ENCODE measurements around the gene ODF2.
"Not testable (repeated sequence)": the region's sequence is repeated elsewhere in the genome, so short reads cannot be mapped to it uniquely, and the experiment has no call there.

The ODF2 gene

DNA sequence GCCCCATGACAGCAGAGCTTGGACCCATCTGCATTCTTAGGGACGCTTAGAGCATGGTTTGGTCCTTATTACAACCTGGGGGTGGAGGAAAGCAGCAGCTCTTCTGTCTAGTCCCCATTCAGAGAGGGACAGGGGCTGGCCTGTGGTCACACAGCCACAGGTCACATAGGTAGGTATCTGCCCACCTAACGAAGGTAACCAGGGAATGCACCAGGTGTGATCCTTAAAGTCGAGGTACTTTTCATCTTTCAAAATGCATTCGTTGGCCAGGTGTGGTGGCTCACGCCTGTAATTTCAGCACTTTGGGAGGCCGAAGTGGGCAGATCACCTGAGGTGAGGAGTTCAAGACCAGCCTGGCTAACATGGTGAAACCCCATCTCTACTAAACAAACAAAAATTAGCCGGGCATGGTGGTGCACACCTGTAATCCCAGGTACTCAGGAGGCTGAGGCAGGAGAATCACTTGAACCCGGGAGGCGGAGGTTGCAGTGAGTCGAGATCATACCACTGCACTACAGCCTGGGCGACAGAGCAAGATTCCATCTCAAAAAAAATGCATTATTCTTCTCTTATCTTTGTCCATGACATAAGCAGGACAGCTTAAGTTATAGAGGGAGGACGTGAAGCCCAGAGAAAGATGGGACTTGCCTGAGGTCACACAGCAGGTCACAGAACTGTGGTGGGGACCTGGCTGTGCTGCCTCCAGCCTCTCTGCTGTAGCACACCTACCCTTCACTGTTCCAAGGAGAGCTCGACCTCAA, 33.6 kb upstream of the ODF2 start:
- in situ Hi-C loops (cut with HindIII; ENCODE audit: low pct_ligation_motif_present, low pct_unique_long_range_greater_than_20kb, low sequenced_read_pairs); DNase-seq: not testable (repeated sequence)

DNA sequence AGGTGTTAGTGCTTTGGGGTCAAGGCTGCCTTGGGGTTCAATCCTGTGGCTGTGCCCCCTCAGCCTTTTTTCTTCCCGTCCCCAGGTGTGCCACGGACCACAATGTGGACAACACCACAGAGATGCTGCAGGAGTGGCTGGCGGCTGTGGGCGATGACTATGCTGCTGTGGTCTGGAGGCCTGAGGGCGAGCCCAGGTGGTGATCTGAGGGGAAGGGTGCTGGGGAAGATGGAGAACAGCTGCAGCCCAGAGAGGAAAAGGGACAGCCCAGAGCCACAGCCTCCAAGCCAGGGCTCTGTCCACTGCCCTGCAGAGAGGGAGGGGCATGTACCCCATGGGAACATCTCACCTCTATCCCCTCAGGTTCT, 33.0 kb upstream of the ODF2 start:
- in situ Hi-C loops (cut with HindIII; ENCODE audit: low pct_ligation_motif_present, low pct_unique_long_range_greater_than_20kb, low sequenced_read_pairs): no loop called here
- DNase-seq: no peak

DNA sequence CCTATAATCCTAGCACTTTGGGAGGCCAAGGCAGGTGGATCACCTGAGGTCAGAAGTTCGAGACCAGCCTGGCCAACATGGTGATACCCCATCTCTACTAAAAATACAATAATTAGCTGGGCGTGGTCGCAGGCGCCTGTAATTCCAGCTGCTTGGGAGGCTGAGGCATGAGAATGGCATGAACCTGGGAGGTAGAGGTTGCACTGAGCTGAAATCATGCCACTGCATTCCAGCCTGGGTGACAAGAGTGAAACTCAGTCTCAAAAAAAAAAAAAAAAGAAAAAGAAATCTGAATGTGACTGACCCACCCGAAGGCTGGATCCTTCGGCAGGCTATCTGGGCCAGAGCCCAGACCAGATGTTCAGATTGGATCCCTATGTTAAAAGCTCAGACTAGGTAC, 32.5 kb upstream of the ODF2 start:
- in situ Hi-C loops (cut with HindIII; ENCODE audit: low pct_ligation_motif_present, low pct_unique_long_range_greater_than_20kb, low sequenced_read_pairs): not testable (repeated sequence)

DNA sequence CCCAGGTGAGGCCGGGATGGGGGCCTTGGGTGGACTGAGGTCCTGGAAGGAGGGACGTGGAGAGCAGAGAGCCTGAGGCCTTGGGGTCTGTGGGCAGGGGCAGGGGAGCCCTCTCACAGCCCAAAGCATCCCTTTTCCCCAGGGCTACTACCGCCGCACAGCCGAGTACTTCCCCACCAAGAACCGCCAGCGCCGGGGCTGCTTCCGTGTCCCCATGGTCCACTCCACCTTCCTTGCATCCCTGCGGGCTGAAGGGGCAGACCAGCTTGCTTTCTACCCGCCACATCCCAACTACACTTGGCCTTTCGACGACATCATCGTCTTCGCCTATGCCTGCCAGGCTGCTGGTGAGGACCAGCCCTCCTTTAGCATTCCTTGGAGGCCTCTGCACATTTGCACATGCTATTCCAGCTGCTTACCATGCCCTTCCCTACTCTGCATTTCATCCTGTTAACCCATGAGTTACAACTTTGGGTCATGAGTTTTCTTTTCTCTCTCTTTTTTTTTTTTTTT, 31.5 kb upstream of the ODF2 start:
- no peak for DNase-seq
- in situ Hi-C loops (cut with HindIII; ENCODE audit: low pct_ligation_motif_present, low pct_unique_long_range_greater_than_20kb, low sequenced_read_pairs): no loop called here

More for the DNA sequence above, 32.5 kb upstream of the ODF2 start:
- DNase-seq: not testable (repeated sequence)

DNA sequence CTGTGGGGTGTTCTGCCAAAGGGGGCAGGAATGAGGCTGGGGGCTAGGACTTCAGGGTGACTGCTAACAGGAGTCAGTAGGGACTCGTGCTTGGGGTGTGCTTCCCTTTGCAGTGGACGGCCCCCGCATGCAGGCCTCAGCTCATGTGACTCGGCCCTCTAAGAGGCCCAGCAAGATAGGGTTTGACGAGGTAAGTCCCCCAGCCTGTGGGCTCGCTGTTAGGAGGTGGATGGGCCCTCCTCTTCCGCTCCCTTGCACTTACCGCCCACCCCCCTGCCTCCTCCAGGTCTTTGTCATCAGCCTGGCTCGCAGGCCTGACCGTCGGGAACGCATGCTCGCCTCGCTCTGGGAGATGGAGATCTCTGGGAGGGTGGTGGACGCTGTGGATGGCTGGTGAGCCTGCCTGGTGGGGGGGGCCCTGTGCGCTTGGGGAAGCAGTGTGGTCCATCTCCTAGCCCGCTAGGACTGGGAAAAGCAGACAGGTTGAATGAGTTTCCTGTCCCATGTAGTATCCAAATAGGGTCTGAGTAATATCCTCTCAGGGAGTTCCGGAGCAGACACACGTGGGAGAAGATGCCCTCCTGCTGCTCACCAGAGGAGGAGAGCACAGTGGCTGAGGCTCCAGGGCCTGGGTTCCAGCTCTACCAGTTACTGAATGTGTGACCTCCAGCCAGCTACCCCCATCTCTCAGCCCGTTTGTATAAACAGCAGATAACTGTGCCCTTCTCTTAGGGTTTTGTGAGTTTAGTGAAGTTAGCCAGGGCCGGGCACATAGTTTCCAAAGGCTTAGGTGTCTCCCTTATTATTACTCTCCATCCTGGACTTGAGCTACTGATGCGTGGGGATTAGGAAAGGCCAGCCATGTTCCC, 26.9 kb upstream of the ODF2 start:
- in situ Hi-C loops (cut with HindIII; ENCODE audit: low pct_ligation_motif_present, low pct_unique_long_range_greater_than_20kb, low sequenced_read_pairs): no loop called here
- no peak for DNase-seq

DNA sequence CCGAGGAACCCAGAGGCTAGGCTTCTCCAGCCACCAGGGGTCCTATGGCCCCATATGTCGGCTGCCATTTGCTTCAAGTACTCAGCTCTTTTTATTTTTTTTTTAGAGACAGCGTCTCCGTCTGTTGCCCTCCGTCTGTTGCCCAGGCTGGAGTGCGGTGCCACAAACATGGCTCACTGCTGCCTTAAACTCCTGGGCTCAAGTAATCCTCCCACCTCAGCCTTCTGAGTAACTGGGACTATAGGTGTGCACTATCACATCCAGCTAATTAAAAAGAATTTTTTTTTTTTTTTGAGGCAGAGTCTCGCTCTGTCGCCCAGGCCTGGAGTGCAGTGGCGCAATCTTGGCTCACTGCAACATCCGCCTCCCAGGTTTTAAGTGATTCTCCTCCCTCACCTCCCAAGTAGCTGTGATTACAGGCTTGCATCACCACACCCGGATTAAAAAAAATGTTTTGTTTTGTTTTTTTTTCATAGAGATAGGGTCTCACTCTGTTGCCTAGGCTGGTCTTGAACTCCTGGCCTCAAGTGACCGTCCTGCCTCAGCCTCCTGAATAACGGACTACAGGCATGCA, 26.2 kb upstream of the ODF2 start:
- in situ Hi-C loops (cut with HindIII; ENCODE audit: low pct_ligation_motif_present, low pct_unique_long_range_greater_than_20kb, low sequenced_read_pairs): no loop called here
- no peak for DNase-seq

DNA sequence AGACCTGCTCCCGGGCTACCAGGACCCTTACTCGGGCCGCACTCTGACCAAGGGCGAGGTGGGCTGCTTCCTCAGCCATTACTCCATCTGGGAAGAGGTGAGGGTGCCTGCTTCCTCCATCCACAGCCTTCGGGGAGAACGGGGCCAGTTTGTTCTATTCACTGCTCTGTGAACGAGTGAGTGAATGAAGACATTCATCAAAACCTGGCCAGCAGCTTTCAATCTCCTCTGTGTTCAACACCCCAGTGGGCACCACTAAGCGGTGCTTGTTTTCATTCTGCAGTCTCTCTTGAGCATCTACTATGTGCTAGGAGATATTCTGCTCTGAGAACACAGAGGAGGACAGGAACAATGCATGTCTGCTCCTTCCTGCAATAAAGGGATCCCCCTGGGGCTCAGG, 24.6 kb upstream of the ODF2 start:
- no peak for DNase-seq
- in situ Hi-C loops (cut with HindIII; ENCODE audit: low pct_ligation_motif_present, low pct_unique_long_range_greater_than_20kb, low sequenced_read_pairs): no loop called here

DNA sequence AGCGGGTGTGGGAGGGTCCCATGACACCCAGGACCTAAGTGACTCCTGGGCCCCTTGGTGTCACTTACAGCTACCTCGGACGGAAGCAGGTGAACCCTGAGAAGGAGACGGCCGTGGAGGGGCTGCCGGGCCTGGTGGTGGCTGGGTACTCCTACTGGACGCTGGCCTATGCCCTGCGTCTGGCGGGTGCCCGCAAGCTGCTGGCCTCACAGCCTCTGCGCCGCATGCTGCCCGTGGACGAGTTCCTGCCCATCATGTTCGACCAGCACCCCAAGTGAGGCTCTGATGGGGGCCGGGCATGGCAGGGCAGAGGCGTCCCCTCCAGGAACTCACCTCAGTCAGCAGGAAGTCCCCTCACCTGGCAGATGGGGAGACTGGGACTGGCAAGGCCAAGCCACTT, 21.5 kb upstream of the ODF2 start:
- no peak for DNase-seq
- in situ Hi-C loops (cut with HindIII; ENCODE audit: low pct_ligation_motif_present, low pct_unique_long_range_greater_than_20kb, low sequenced_read_pairs): no loop called here

DNA sequence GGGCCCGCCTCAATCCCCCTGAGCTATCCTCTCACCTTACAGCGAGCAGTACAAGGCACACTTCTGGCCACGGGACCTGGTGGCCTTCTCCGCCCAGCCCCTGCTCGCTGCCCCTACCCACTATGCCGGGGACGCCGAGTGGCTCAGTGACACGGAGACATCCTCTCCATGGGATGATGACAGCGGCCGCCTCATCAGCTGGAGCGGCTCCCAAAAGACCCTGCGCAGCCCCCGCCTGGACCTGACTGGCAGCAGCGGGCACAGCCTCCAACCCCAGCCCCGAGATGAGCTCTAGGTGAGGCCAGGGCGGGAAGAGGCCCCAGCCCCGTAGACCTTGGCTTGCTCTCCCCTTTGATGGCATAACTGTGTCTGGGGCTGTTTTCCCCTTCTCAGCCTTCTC, 20.2 kb upstream of the ODF2 start:
- DNase-seq: no peak
- in situ Hi-C loops (cut with HindIII; ENCODE audit: low pct_ligation_motif_present, low pct_unique_long_range_greater_than_20kb, low sequenced_read_pairs): no loop called here

DNA sequence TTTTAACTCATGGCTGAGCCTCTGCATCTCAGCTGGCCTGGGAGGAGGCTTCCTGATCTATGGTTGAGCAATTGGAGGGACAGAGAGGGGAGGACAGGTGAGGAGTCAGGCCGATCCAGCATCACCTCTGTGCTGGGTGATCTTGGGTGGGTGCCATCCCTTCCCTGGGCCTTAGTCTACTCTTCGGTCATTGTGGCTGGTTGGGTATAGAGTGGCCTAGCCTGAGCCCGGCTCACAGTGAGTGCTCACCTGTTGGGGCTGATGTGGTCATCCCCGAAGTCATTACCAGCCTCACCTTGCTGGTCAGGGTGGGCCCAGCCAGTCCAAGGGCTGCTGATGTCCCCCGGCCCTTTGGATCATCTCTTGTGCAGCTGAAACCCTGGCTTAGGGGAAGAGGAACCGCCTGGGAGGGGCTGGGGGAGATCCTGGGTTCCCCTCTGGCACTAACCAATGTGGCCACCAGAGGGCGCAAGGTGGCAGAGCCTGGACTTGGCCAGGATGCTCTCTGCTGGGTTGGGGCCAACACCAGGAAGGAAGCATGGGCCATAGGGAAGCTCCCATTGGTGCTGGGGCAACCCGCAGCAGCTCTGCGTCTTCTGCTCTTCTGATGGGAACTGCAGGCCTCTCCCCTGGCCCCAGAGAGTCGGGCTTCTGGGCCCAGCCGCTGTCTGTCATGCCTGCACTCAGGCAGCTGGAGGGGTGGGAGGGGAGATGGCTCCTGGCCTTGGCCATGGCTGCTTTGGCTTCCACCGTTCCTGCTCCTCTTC, 17.3 kb upstream of the ODF2 start:
- peak; percentile 76 for DNase-seq
- in situ Hi-C loops (cut with HindIII; ENCODE audit: low pct_ligation_motif_present, low pct_unique_long_range_greater_than_20kb, low sequenced_read_pairs): no loop called here

DNA sequence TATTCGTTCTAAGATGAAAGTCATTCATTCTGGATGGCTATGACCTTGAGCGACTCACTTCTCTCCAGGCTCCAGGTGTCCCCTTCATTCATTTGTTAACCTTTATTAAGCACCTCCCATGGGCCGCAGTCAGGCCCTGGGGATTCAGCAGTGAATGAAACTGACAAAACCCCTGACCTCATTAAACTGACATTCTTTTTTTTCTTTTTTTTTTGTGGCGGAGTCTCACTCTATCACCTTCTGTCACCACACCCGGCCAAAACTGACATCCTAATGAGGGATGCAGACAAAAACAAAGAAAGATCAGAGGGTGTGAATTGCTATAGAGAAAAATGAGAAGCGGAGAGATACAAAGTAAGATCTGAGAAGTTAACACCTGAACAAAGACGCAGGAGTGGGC, 16.5 kb upstream of the ODF2 start:
- in situ Hi-C loops (cut with HindIII; ENCODE audit: low pct_ligation_motif_present, low pct_unique_long_range_greater_than_20kb, low sequenced_read_pairs): no loop called here
- DNase-seq: no peak

DNA sequence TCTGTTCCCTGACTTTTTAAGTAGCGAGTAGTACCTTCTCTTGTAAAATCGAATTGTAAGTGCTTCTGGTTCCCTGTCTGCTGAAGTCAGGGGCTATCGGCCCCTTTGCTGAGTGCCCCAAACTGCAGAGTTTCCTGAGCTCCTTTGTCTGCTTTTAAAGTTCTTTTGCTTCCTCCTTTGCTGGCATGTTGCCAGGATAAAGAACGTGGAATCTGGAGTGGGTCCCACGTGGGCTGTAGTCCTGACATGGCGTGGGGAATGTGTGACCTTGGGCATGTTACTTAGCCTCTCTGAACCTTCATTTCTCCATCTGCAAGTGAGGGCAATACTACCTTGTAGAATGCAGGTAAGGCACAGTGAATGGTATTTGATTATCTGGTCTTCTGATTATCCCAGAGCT, 13.7 kb upstream of the ODF2 start:
- in situ Hi-C loops (cut with HindIII; ENCODE audit: low pct_ligation_motif_present, low pct_unique_long_range_greater_than_20kb, low sequenced_read_pairs): no loop called here
- DNase-seq: no peak

DNA sequence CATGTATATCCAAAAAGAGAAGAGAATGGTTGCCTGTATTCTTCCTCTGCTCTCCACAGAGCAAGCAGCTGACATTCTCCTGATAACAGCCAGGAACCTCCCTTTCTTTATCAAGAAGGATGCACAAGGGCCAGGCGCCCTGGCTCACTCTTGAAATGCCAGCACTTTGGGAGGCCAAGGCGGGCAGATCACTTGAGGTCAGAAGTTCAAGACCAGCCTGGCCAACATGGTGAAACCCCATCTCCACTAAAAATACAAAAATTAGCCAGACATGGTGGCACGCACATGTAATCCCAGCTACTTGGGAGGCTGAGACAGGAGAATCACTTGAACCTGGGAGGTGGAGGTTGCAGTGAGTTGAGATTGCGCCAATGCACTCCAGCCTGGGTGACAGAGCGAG, 9.3 kb upstream of the ODF2 start:
- DNase-seq; in situ Hi-C loops (cut with HindIII; ENCODE audit: low pct_ligation_motif_present, low pct_unique_long_range_greater_than_20kb, low sequenced_read_pairs): not testable (repeated sequence)

DNA sequence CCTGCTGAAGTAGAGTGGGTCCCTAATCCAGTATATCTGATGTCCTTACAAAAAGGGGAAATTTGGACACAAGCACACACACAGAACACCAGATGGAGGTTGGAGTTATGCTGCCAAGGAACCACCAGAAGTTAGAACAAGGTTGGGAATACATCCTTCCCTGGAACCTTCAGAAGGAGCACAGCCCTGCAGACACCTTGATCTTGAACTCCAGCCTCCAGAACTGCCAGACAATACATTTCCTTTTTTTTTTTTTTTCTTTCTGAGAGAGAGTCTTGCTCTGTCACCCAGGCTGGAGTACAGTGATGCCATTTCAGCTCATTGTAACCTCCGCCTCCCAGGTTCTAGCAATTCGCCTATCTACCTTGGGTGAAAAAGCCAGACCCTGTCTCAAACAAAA, 7.1 kb upstream of the ODF2 start:
- in situ Hi-C loops (cut with HindIII; ENCODE audit: low pct_ligation_motif_present, low pct_unique_long_range_greater_than_20kb, low sequenced_read_pairs): no loop called here
- no peak for DNase-seq

DNA sequence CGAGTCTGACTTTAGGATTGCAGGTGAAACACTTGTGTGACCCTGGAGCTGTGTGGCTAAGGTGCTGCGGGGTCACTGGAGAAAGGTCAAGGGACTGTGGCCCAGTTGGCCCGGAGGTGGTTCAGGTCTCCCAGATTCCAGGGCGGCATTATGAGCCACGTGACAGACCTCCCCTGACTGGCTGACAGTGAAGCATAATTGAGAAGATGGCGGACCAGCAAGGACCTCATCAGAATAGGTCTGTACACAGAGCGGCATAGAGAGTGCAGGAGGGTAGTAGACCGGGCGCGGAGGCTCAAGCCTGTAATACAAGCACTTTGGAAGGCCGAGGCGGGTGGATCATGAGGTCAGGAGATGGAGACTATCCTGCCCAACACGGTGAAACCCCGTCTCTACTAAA, 815 bp upstream of the ODF2 start:
- DNase-seq: no peak
- in situ Hi-C loops (cut with HindIII; ENCODE audit: low pct_ligation_motif_present, low pct_unique_long_range_greater_than_20kb, low sequenced_read_pairs): no loop called here

DNA sequence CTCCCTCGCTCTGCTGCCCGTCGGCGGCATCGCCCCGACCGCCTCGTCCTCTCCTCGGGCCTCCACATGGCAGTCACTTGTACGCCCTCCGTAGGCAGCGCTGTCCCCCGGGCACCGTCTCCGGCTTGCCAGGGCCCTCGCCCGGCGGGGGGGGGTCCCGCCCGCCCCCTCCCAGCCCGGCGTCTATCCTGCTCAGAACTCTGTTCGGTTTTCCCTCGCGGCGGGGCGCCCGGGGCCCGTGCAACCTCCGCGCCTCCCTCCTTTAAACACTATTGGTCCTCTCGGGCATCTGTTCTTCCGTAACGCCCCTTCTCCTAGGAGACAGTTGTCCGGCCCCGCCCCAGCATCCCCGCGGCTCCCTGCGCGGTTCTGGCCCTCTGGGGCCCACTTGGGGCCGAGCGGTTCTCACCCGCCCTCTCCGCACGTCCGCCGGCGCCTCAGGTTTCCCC, 831 bp downstream of the ODF2 start:
- in situ Hi-C loops (cut with HindIII; ENCODE audit: low pct_ligation_motif_present, low pct_unique_long_range_greater_than_20kb, low sequenced_read_pairs): no loop called here
- peak; percentile 68 for DNase-seq

DNA sequence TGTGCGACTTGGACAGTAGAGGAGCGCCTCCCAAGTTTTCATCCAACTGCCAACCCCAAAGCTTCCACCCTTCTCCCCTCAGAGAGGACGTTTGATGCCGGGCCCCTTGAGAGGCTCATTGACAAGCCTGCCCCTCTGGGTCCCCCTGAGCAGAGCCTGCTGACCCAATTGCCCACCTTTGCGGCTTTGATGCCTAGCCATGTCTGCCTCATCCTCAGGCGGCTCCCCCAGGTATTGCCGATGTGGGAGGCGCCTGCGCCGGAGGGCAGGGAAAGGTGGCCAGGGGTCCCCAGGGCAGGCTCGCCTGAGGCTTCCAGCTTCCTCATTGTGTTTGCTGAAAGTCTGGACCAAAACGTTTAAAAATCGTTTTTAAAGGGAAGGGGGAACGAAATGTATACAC, 1.4 kb downstream of the ODF2 start:
- in situ Hi-C loops (cut with HindIII; ENCODE audit: low pct_ligation_motif_present, low pct_unique_long_range_greater_than_20kb, low sequenced_read_pairs): no loop called here
- no peak for DNase-seq

DNA sequence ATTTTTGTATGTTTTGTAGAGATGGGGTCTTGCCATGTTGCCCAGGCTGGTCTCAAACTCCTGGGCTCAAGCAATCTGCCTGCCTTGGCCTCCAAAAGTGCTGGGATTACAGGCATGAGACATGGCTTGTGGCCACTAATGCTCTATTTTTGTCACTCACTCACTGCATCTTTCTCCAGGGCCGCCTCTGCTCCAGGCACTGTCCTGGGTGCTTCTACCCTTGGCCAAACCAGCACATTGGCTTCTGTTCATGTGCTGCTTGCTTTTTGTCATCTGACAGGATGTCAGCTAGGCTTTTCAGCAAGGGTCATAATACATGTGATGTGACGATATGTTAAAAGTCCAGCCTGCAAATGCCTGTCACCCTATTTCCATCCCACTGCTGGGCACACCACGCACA, 3.2 kb downstream of the ODF2 start:
- no peak for DNase-seq
- in situ Hi-C loops (cut with HindIII; ENCODE audit: low pct_ligation_motif_present, low pct_unique_long_range_greater_than_20kb, low sequenced_read_pairs): no loop called here

DNA sequence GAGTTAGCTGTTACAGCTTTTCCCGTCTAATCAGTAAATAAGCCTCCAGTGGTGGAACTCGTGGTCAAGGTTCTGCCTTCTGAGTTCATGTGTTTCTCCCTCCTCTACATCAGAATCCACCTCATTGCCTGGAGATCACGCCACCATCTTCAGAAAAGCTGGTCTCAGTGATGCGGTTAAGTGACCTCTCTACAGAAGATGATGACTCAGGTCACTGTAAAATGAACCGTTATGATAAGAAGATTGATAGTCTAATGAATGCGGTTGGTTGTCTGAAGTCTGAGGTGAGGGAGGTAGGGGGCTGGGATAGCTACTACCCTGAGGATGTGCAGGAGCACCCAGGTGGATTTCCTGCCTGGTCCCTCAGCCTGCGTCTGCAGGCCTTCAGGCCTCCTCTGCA, 13.3 kb downstream of the ODF2 start:
- DNase-seq: no peak
- in situ Hi-C loops (cut with HindIII; ENCODE audit: low pct_ligation_motif_present, low pct_unique_long_range_greater_than_20kb, low sequenced_read_pairs): no loop called here

Measured in ACHN (cell line).